HUES48 (cell line): ENCODE results near the gene ENDOD1.
"Not testable (repeated sequence)": the region's sequence is repeated elsewhere in the genome, so short reads cannot be mapped to it uniquely, and the experiment has no call there.

ENCODE experiments used
- H3K27ac ChIP-seq: one replicate; pipeline ENCODE4 v1.7.0; 2013; ENCODE audit warnings: low read depth, low read length, inconsistent platforms
- H3K27me3 ChIP-seq: 2 replicates; pipeline ENCODE4 v1.6.1; 2013; ENCODE audit warnings: mild to moderate bottlenecking, low read length; ENCODE audit not compliant: control insufficient read depth, insufficient read depth
- H3K36me3 ChIP-seq: 2 replicates; pipeline ENCODE4 v1.6.1; 2013; ENCODE audit warnings: low read length; ENCODE audit not compliant: control insufficient read depth, insufficient read depth
- H3K4me1 ChIP-seq: 2 replicates; pipeline ENCODE4 v1.6.1; 2013; ENCODE audit warnings: mild to moderate bottlenecking, low read length; ENCODE audit not compliant: control insufficient read depth, insufficient read depth
- H3K4me3 ChIP-seq: 2 replicates; pipeline ENCODE4 v1.5.1; 2013; ENCODE audit warnings: mild to moderate bottlenecking, low read depth, low read length
- H3K9ac ChIP-seq: 2 replicates; pipeline ENCODE4 v1.6.1; 2013; ENCODE audit warnings: mild to moderate bottlenecking, low read depth, low read length, moderate library complexity
- H3K9me3 ChIP-seq: 2 replicates; pipeline ENCODE4 v1.6.1; 2013; ENCODE audit warnings: low read length; ENCODE audit not compliant: control insufficient read depth, insufficient read depth

Gene ENDOD1

GRCh38 chr11:95128602-95129001 lies 39.0 kb downstream of the ENDOD1 start:
- no peaks in the 10 kb centered on the region for H3K27me3 ChIP-seq
- H3K27ac ChIP-seq: no peak overlapping the region
- no peaks in the 10 kb centered on the region for H3K4me1 ChIP-seq
- H3K9me3 ChIP-seq: no peaks in the 10 kb centered on the region
- no peak overlapping the region for H3K4me3 ChIP-seq
- H3K9ac ChIP-seq: no peak overlapping the region
- no peaks in the 10 kb centered on the region for H3K36me3 ChIP-seq

- H3K9me3 ChIP-seq: no peaks in the 10 kb centered on the region
- no peak overlapping the region for H3K4me3 ChIP-seq
- H3K27ac ChIP-seq: no peak overlapping the region
- no peak overlapping the region for H3K9ac ChIP-seq
- H3K4me1 ChIP-seq: no peaks in the 10 kb centered on the region
- no peaks in the 10 kb centered on the region for H3K36me3 ChIP-seq
- no peaks in the 10 kb centered on the region for H3K27me3 ChIP-seq
Measured at GRCh38 chr11:95132956-95133355, 43.3 kb downstream of the ENDOD1 start.

GRCh38 chr11:95134491-95134890 lies 44.8 kb downstream of the ENDOD1 start:
- H3K36me3 ChIP-seq: no peaks in the 10 kb centered on the region
- no peaks in the 10 kb centered on the region; the same call in 1 of the 2 replicates for H3K27me3 ChIP-seq
- no peak overlapping the region for H3K4me3 ChIP-seq
- no peaks in the 10 kb centered on the region for H3K9me3 ChIP-seq
- H3K27ac ChIP-seq: no peak overlapping the region
- H3K9ac ChIP-seq: no peak overlapping the region
- no peaks in the 10 kb centered on the region for H3K4me1 ChIP-seq

DNA sequence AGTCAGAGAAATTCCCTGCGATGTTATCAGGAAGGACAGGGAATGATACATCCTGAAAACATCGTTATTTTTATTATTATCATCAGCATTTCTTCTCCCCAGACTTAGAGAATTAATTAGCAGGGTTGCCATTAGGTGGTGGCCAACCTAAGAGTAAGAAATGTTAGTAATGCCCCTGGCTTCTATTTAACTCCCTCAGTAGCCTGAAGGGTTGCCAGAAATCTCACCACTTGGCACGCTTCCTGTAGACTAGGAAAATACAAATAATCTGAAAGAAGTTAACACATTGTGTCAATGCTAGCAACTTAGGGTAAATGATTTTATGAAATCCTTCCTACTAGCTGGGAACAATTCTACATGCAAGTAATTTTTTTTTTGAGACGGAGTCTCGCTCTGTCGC lies 45.5 kb downstream of the ENDOD1 start:
- Histone ChIP-seq H3K27ac (no peak overlapping the region), H3K4me3 (no peak overlapping the region), H3K4me1 (no peaks in the 10 kb centered on the region), H3K9ac (no peak overlapping the region), H3K36me3 (no peaks in the 10 kb centered on the region), H3K9me3 (no peaks in the 10 kb centered on the region), H3K27me3 (no peaks in the 10 kb centered on the region; the same call in none of the 2 replicates)

- H3K9ac ChIP-seq: no peak overlapping the region
- H3K9me3 ChIP-seq: no peaks in the 10 kb centered on the region
- H3K36me3 ChIP-seq: no peaks in the 10 kb centered on the region
- no peaks in the 10 kb centered on the region for H3K4me1 ChIP-seq
- H3K4me3 ChIP-seq: no peak overlapping the region
- no peak overlapping the region for H3K27ac ChIP-seq
- peaks cover under 1% of the 10 kb centered on the region for H3K27me3 ChIP-seq
Measured at GRCh38 chr11:95135880-95136279, 46.2 kb downstream of the ENDOD1 start.

- H3K9me3 ChIP-seq, H3K27ac ChIP-seq, H3K4me3 ChIP-seq, H3K36me3 ChIP-seq, H3K9ac ChIP-seq, H3K4me1 ChIP-seq, H3K27me3 ChIP-seq: not testable (repeated sequence)
Measured at GRCh38 chr11:95136747-95137146, 47.1 kb downstream of the ENDOD1 start.

GRCh38 chr11:95137299-95137698 lies 47.7 kb downstream of the ENDOD1 start:
- Histone ChIP-seq H3K36me3 (no peaks in the 10 kb centered on the region), H3K4me1 (no peaks in the 10 kb centered on the region), H3K27me3 (peaks cover 10% of the 10 kb centered on the region), H3K9me3 (no peaks in the 10 kb centered on the region), H3K4me3 (no peak overlapping the region), H3K27ac (no peak overlapping the region), H3K9ac (no peak overlapping the region)

- H3K27ac ChIP-seq: no peak overlapping the region
- H3K36me3 ChIP-seq: no peaks in the 10 kb centered on the region
- no peak overlapping the region for H3K9ac ChIP-seq
- no peaks in the 10 kb centered on the region for H3K9me3 ChIP-seq
- no peak overlapping the region for H3K4me3 ChIP-seq
- no peaks in the 10 kb centered on the region for H3K4me1 ChIP-seq
- peaks cover 16% of the 10 kb centered on the region for H3K27me3 ChIP-seq
Measured at GRCh38 chr11:95138448-95138847, 48.8 kb downstream of the ENDOD1 start.

GRCh38 chr11:95140397-95141033 lies 50.9 kb downstream of the ENDOD1 start:
- no peaks in the 10 kb centered on the region for H3K9me3 ChIP-seq
- H3K27ac ChIP-seq: no peak overlapping the region
- no peaks in the 10 kb centered on the region for H3K4me1 ChIP-seq
- H3K4me3 ChIP-seq: no peak overlapping the region
- no peaks in the 10 kb centered on the region for H3K36me3 ChIP-seq
- H3K9ac ChIP-seq: no peak overlapping the region
- peaks cover 29% of the 10 kb centered on the region for H3K27me3 ChIP-seq

GRCh38 chr11:95142431-95142830 lies 52.8 kb downstream of the ENDOD1 start:
- peaks cover 48% of the 10 kb centered on the region for H3K27me3 ChIP-seq
- no peaks in the 10 kb centered on the region for H3K9me3 ChIP-seq
- no peaks in the 10 kb centered on the region for H3K4me1 ChIP-seq
- H3K27ac ChIP-seq: no peak overlapping the region
- H3K36me3 ChIP-seq: no peaks in the 10 kb centered on the region
- H3K9ac ChIP-seq: no peak overlapping the region
- H3K4me3 ChIP-seq: no peak overlapping the region

GRCh38 chr11:95143106-95143681 lies 53.5 kb downstream of the ENDOD1 start:
- H3K9ac ChIP-seq: no peak overlapping the region
- H3K27me3 ChIP-seq: peaks cover 56% of the 10 kb centered on the region
- no peaks in the 10 kb centered on the region for H3K4me1 ChIP-seq
- no peaks in the 10 kb centered on the region for H3K36me3 ChIP-seq
- no peak overlapping the region for H3K4me3 ChIP-seq
- H3K9me3 ChIP-seq: no peaks in the 10 kb centered on the region
- H3K27ac ChIP-seq: no peak overlapping the region
